ENCODE results near the gene VWA2.
A peak's percentile ranks its signal among the peaks of the same experiment; 100 is the strongest.

VWA2 gene

GRCh38 chr10:114301951-114302710, 63.1 kb downstream of the VWA2 start:
- no peak for DNase-seq

- no peak for DNase-seq
Observed at GRCh38 chr10:114303556-114303955, 64.5 kb downstream of the VWA2 start.

- DNase-seq: peak; percentile 2
Observed at GRCh38 chr10:114304017-114304570, 65.0 kb downstream of the VWA2 start.

GRCh38 chr10:114304571-114305421, 65.7 kb downstream of the VWA2 start:
- no peak for DNase-seq

- DNase-seq: no peak
Observed at GRCh38 chr10:114305521-114305925, 66.5 kb downstream of the VWA2 start.

- DNase-seq: no peak
Observed at GRCh38 chr10:114306116-114306973, 67.3 kb downstream of the VWA2 start.

- DNase-seq: no peak
Observed at GRCh38 chr10:114307731-114308130, 68.7 kb downstream of the VWA2 start.

- no peak for DNase-seq
Observed at GRCh38 chr10:114308531-114309363, 69.7 kb downstream of the VWA2 start.

GRCh38 chr10:114309364-114309651, 70.3 kb downstream of the VWA2 start:
- no peak for DNase-seq

GRCh38 chr10:114310346-114310745, 71.3 kb downstream of the VWA2 start:
- no peak for DNase-seq

- DNase-seq: no peak
Observed at GRCh38 chr10:114311023-114311422, 72.0 kb downstream of the VWA2 start.

GRCh38 chr10:114311496-114312209, 72.6 kb downstream of the VWA2 start:
- no peak for DNase-seq

GRCh38 chr10:114313139-114313538, 74.1 kb downstream of the VWA2 start:
- no peak for DNase-seq

- DNase-seq: no peak
Observed at GRCh38 chr10:114313866-114314265, 74.8 kb downstream of the VWA2 start.

GRCh38 chr10:114315566-114316420, 76.7 kb downstream of the VWA2 start:
- no peak for DNase-seq

- no peak for DNase-seq
Observed at GRCh38 chr10:114316744-114317143, 77.7 kb downstream of the VWA2 start.

GRCh38 chr10:114319406-114320248, 80.6 kb downstream of the VWA2 start:
- DNase-seq: no peak

GRCh38 chr10:114320249-114321116, 81.4 kb downstream of the VWA2 start:
- DNase-seq: no peak
